Naive B cell (primary cell): Measurements from ENCODE around the gene DIS3L2. TPM values are rescaled to one million over a fixed set of nuclear protein-coding genes. Genes with fewer than 3 reads are reported as not detected.
A peak's percentile ranks its signal among the peaks of the same experiment; 100 is the strongest.
"Not testable (repeated sequence)": the region's sequence is repeated elsewhere in the genome, so short reads cannot be mapped to it uniquely, and the experiment has no call there.

ENCODE experiments used
- ATAC-seq, 2 donors: fragments of 150-1000 bp; cut with Tn5 transposase; 2 replicates each; pipeline ENCODE4 v1.10.0; 2021; ENCODE audit warnings: low read depth in 2 of 2, mild to moderate bottlenecking in 2 of 2, moderate library complexity in 2 of 2
- DNase-seq: peaks from one replicate; pipeline ENCODE4 v3.0.0; 2022
- H3K27ac Mint-ChIP-seq, 6 donors: one replicate each; pipeline ENCODE4 v1.8.0; 2020 to 2022; ENCODE audit warnings: mild to moderate bottlenecking in 6 of 6, mixed read lengths in 6 of 6, moderate library complexity in 5 of 6, inconsistent platforms in 2 of 6
- H3K27me3 Mint-ChIP-seq, 3 donors: one replicate each; pipeline ENCODE4 v1.8.0; 2021 to 2022; ENCODE audit warnings: mixed read lengths in 3 of 3, mild to moderate bottlenecking in 1 of 3
- H3K36me3 Mint-ChIP-seq, 2 donors: one replicate each; pipeline ENCODE4 v1.8.0; 2020 to 2022; ENCODE audit warnings: mixed read lengths in 2 of 2, inconsistent platforms in 1 of 2, mild to moderate bottlenecking in 1 of 2
- H3K4me1 Mint-ChIP-seq, 3 donors: one replicate each; pipeline ENCODE4 v1.8.0; 2020 to 2022; ENCODE audit warnings: mixed read lengths in 3 of 3, inconsistent platforms in 1 of 3, mild to moderate bottlenecking in 1 of 3, moderate library complexity in 1 of 3
- H3K4me3 Mint-ChIP-seq, 8 donors: one replicate each; pipeline ENCODE4 v1.8.0; 2020 to 2022; ENCODE audit warnings: mild to moderate bottlenecking in 8 of 8, mixed read lengths in 8 of 8, moderate library complexity in 8 of 8, inconsistent platforms in 2 of 8
- H3K9me3 Mint-ChIP-seq, 7 donors: one replicate each; pipeline ENCODE4 v1.8.0; 2020 to 2022; ENCODE audit warnings: mixed read lengths in 7 of 7, mild to moderate bottlenecking in 5 of 7, inconsistent platforms in 2 of 7, moderate library complexity in 1 of 7
- polyA plus RNA-seq, 6 donors: library from polyadenylated mRNA; unstranded; fragments of 300-500 nt; fragmentation: Illumina TruSeq; gene quantifications; one replicate each; pipeline ENCODE4 v1.2.3, GENCODE V29; 2021; ENCODE audit warnings: low read depth in 6 of 6

DIS3L2 gene
- polyA plus RNA-seq, 6 donors from 2014 or later: 6.0 to 29.0 (median 17.6) TPM

GRCh38 chr2:232368311-232368731 lies 406.8 kb downstream of the DIS3L2 start:
- Mint-ChIP-seq H3K4me1 (peaks cover 8 to 22% (median 17%) of the 10 kb centered on the region in 3 donors), H3K27ac (no peak overlapping the region), H3K36me3 (no peaks in the 10 kb centered on the region), H3K9me3 (no peaks in the 10 kb centered on the region), H3K4me3 (no peak overlapping the region), H3K27me3 (peaks cover 0 to 8% (median 0%) of the 10 kb centered on the region in 3 donors)
- ATAC-seq (no peak), DNase-seq (no peak)

- Mint-ChIP-seq H3K27ac (no peak overlapping the region), H3K36me3 (no peaks in the 10 kb centered on the region), H3K27me3 (peaks cover 0 to 8% (median 0%) of the 10 kb centered on the region in 3 donors), H3K4me3 (no peak overlapping the region), H3K4me1 (peaks cover 3 to 12% (median 8%) of the 10 kb centered on the region in 3 donors), H3K9me3 (no peaks in the 10 kb centered on the region)
- DNase-seq: no peak
- ATAC-seq: no peak
These were observed 407.8 kb downstream of the DIS3L2 start for GRCh38 chr2:232369126-232369951.

GRCh38 chr2:232370007-232370406 lies 408.5 kb downstream of the DIS3L2 start:
- not testable (repeated sequence) for ATAC-seq, H3K4me1 Mint-ChIP-seq, H3K36me3 Mint-ChIP-seq, H3K9me3 Mint-ChIP-seq, DNase-seq, H3K27ac Mint-ChIP-seq, H3K27me3 Mint-ChIP-seq, H3K4me3 Mint-ChIP-seq

DNA sequence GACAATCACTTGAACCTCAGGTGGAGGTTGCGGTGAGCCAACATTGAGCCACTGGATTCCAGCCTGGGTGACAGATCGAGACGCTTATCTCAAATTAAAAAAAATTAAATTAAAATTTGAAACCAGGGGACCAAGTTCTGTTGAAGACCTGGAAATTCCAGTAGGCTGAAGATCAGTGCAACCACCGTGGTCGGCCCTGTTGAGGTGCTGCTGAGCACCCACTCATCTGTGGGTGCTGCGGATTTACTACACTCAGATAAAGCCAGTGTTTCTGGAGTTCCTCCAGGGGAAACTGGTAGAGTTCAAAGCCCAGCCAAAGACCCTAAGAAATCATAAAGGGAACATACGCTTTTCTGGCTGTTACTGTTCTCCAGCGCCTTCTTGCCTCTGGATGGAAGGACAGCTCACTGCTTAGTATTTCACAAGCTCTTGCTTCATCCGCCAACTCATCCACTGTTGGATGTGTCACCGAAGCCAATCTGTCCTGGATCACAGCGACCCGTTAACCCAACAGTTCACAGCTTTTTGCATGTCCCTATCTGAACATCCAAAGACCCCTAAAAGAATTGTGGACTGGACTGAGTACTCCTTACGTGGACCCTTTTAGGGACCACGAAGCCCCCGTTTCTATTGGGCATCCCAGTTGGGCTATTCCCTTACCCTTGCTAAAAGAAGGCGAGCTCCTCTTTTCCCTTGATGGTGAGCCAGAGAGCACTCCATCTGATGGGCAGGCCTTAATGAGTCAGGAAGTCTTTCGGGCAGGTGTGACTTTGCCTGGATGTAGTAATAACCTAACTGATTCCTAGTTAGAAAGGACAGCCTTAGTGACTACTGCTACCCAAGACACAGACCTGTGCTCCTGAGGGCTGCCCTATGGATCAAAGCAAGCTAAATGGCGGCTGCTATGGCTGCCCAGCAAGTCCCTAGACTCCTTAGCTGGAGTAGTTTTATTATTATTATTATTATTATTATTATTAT lies 411.0 kb downstream of the DIS3L2 start:
- no peak for ATAC-seq
- H3K9me3 Mint-ChIP-seq: no peaks in the 10 kb centered on the region
- no peak overlapping the region for H3K4me3 Mint-ChIP-seq
- H3K27me3 Mint-ChIP-seq: no peaks in the 10 kb centered on the region
- no peak for DNase-seq
- peak overlapping the region in 1 of 6 donors; percentile 61 for H3K27ac Mint-ChIP-seq
- H3K36me3 Mint-ChIP-seq: no peaks in the 10 kb centered on the region
- peaks cover 0 to 8% (median 0%) of the 10 kb centered on the region in 3 donors for H3K4me1 Mint-ChIP-seq

DNA sequence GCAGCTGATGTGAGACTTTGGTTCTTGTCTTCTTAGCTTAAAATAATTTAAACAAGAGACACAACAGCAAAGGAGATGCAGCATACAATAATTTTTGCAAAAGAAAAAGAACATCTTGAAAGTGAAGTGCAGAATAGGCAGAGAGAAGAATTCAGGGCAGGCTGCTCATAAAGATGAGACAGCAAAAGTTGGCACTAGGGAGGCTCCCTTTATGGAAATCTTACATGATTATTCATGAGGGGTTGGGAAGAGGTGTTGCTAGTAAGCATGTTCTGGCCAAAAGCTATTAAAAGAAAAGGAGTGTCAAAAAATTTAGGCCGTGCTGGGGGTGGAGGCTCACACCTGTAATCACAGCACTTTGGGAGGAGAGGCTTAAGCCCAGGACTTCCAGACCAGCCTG lies 412.8 kb downstream of the DIS3L2 start:
- Mint-ChIP-seq H3K4me3 (no peak overlapping the region), H3K9me3 (no peaks in the 10 kb centered on the region), H3K36me3 (no peaks in the 10 kb centered on the region), H3K27me3 (peaks cover 0 to 5% (median 0%) of the 10 kb centered on the region in 3 donors), H3K4me1 (peaks cover 0 to 8% (median 0%) of the 10 kb centered on the region in 3 donors), H3K27ac (peak overlapping the region in 1 of 6 donors; percentile 20)
- no peak for ATAC-seq
- DNase-seq: no peak

DNA sequence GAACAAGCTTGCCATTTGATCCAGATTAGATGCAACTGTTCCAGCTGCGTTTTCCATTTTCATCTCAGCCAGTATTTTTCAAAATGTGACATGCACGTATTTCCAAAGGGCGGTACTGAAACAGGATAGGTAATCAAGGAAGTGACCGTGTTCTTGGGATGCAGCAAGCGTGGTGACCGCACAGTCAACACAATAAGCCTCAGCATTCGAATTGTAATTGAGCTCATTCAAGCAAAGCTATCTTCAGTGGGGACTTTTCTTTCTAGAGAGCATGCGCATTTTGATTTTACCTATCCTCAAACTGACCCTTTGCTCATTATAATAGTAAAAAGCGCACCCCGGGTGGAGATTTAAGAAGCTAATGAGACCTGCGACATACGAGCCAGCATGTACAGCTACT lies 413.7 kb downstream of the DIS3L2 start:
- Mint-ChIP-seq H3K27ac (no peak overlapping the region), H3K36me3 (no peaks in the 10 kb centered on the region), H3K9me3 (no peaks in the 10 kb centered on the region), H3K4me3 (no peak overlapping the region), H3K27me3 (peaks cover 0 to 10% (median 0%) of the 10 kb centered on the region in 3 donors), H3K4me1 (peaks cover 0 to 8% (median 0%) of the 10 kb centered on the region in 3 donors)
- DNase-seq (no peak), ATAC-seq (no peak)

- DNase-seq: no peak
- Mint-ChIP-seq H3K27ac (no peak overlapping the region), H3K36me3 (no peaks in the 10 kb centered on the region), H3K27me3 (peaks cover 0 to 10% (median 0%) of the 10 kb centered on the region in 3 donors), H3K9me3 (no peaks in the 10 kb centered on the region), H3K4me1 (peaks cover 0 to 5% (median 0%) of the 10 kb centered on the region in 3 donors), H3K4me3 (no peak overlapping the region)
- no peak for ATAC-seq
These were observed 414.7 kb downstream of the DIS3L2 start for GRCh38 chr2:232376260-232376659.

DNA sequence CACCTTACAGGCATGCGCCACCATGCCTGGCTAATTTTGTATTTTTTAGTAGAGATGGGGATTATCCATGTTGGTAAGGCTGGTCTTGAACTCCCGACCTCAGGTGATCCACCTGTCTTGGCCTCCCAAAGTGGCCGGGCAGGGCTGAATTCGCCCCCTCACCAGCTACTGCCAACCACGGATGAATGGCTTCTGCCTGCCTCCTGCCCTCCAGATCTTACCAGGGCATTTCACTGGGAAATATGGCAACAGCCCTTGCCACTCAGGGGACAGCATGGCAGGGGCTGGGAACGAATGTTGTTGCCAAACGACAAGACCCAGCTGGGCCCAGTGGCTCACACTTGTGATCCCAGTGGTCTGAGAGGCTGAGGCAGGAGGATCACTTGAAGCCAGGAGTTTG lies 415.2 kb downstream of the DIS3L2 start:
- Mint-ChIP-seq H3K36me3 (no peaks in the 10 kb centered on the region), H3K9me3 (no peaks in the 10 kb centered on the region), H3K27me3 (peaks cover 0 to 12% (median 0%) of the 10 kb centered on the region in 3 donors), H3K4me3 (no peak overlapping the region), H3K4me1 (peaks cover under 1 to 2% (median 1%) of the 10 kb centered on the region in 3 donors), H3K27ac (no peak overlapping the region)
- ATAC-seq (no peak), DNase-seq (no peak)

DNA sequence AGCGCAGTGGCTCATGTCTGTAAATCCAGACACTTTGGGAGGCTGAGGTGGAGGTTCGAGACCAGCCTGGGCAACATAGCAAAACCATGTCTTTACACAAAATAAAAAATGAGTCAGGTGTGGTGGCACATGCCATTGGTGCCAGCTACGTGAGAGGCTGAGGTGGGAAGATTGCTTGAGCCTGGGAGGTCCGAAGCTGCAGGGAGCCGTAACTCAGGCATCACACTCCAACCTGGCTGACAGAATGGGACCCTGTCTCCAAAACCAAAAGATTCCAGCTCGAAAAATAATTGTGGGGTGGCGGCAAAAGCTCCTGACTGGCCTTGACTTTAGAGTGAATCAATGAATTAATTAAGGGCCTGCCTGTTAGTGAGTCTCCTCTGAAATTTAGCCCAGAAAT lies 415.8 kb downstream of the DIS3L2 start:
- no peak for ATAC-seq
- peaks cover 0 to 17% (median 0%) of the 10 kb centered on the region in 3 donors for H3K27me3 Mint-ChIP-seq
- peaks cover 0 to 5% (median 4%) of the 10 kb centered on the region in 3 donors for H3K4me1 Mint-ChIP-seq
- no peaks in the 10 kb centered on the region for H3K9me3 Mint-ChIP-seq
- H3K4me3 Mint-ChIP-seq: no peak overlapping the region
- H3K27ac Mint-ChIP-seq: peak overlapping the region in 1 of 6 donors; percentile 54
- DNase-seq: no peak
- no peaks in the 10 kb centered on the region for H3K36me3 Mint-ChIP-seq

DNA sequence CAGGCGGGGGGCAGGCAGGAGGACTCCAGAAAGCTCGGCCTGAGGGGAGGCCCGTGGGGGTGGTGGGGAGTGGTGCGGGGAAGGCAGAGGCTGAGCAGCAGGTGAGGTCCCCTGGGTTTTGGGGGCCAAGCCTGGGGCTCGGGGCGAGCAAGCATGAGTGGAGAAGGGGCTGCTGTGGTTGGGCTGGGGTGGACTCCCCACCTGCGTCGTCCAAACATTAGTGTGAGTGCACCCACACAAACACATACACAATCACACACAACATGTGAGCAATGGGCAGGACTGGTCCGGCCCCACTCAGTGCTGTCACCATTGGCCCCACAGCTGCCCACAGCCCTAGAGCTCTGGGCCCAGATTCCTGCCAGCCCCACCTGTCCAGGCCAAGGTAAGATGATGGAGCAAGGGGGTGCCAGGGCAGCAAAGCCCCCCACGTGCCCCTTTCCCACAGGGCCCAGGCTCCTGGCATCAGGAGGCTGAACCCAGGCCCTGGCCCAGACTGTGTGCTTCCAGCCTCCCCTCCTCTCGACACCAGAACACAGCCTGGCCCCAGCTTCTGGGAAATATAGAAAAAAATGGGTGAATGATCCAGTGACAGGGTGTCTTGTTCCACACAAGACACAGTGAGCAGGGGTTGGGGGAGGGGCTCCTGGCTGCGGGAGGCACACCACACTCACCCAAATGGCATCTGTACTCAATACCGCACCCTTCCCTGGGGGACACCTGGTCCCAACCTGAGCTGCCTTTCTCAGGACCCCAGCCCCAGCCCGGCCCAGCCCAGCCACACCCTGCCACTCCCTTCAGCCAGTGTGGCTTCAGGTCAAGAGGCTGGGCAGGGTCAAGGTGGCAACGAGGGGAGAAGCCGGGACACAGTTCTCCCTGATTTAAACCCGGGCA lies 416.6 kb downstream of the DIS3L2 start:
- no peaks in the 10 kb centered on the region for H3K9me3 Mint-ChIP-seq
- no peak overlapping the region for H3K27ac Mint-ChIP-seq
- no peaks in the 10 kb centered on the region for H3K36me3 Mint-ChIP-seq
- DNase-seq (no peak), ATAC-seq (no peak)
- no peak overlapping the region for H3K4me3 Mint-ChIP-seq
- peaks cover 0 to 17% (median 0%) of the 10 kb centered on the region in 3 donors for H3K27me3 Mint-ChIP-seq
- peaks cover 0 to 5% (median 4%) of the 10 kb centered on the region in 3 donors for H3K4me1 Mint-ChIP-seq

DNA sequence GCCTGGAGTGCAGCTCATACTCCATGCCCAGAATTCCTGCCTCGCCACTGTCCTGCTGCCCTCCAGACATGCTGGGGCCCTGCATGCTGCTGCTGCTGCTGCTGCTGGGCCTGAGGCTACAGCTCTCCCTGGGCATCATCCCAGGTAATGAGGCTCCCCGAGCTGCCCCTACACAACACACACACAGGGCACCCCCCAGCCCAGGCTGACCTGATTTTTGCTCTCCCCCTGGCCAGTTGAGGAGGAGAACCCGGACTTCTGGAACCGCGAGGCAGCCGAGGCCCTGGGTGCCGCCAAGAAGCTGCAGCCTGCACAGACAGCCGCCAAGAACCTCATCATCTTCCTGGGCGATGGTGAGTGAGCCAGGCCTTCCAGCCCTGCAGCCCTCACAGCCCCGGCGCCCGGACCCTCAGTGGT lies 417.2 kb downstream of the DIS3L2 start, which contains the start of gene ALPP:
TSS of gene ALPP (plus strand) at position 17 of the 417 bp plus-strand sequence. CDS start at position 69, 52 bp downstream.
- H3K9me3 Mint-ChIP-seq, DNase-seq, H3K4me1 Mint-ChIP-seq, ATAC-seq, H3K36me3 Mint-ChIP-seq: not testable (repeated sequence)
- peak within 1 kb of the TSS in 1 of 6 donors; percentile 54 for H3K27ac Mint-ChIP-seq
- peak within 1 kb of the TSS in 4 of 8 donors; percentile 5 to 51 (median 25) for H3K4me3 Mint-ChIP-seq
- H3K27me3 Mint-ChIP-seq: peaks cover 0 to 17% (median 0%) of the 10 kb centered on the region in 3 donors
